ENCODE results near the gene PDE4D.

The PDE4D gene

DNA sequence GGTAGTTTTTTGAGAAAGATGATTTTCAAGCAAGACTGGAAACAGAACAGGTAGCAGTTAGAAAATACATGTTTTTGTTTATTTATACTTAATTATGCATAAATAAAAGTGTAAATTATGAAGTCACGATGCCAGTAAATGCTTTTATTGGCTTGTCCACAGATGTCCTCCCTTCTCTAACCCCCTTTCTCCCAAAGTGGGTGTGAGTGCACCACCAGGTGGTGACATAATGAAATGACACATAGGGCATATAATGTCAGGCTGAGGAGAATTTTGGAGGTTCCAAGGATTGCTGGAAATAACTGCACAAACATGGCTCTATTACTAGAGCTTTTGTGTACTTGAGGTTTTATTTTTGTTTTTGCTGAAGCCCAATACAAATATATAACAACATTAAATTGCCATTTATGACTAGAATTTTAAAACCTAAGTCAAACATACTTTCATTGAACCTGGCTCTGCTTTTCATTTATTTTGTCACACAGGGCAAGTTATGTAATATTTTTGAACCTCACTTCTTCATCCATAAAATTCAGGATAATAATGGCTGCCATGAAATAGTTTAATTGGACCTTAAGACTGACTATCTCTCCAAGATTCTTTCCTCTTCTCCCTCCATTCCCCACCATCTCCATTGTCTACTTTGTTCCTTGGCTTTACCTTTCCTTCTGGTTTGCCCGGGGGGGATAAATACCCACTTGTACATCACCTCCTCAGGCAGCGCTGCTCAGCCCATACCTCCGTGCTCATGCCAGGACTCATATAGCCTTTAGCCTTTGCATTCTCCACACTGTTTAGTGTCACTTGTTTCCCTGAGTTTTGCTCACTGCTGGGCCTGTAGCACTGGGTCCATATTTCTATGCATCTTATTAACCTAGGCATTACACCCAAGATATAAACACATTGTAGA is 168.8 kb downstream of the PDE4D start:
- no peak overlapping the region for H4K8ac ChIP-seq (ENCODE audit: low read depth, low read length)
- H4K91ac ChIP-seq (ENCODE audit: low read depth, low read length, poor library complexity) = no peak overlapping the region
- no peaks in the 10 kb centered on the region for H3K27me3 ChIP-seq (ENCODE audit: control insufficient read depth in 3 of 3, insufficient read depth in 3 of 3, low read depth in 1 of 3, low read length in 3 of 3)
- no peak overlapping the region for H2AFZ ChIP-seq (ENCODE audit: low read length)
- H2BK12ac ChIP-seq (ENCODE audit: low read length) = no peak overlapping the region
- H3K4me3 ChIP-seq (ENCODE audit: low read length in 2 of 2) = no peak overlapping the region
- no peak overlapping the region for H2BK5ac ChIP-seq (ENCODE audit: low read length)
- WGBS, 2 donors (ENCODE audit: extremely low coverage in 2 of 2, insufficient read length in 2 of 2, insufficient replicate concordance in 1 of 2) = no CpG with 5 or more reads among the region's 4 CpGs
- peak; percentile 33 for DNase-seq (ENCODE audit: low spot score)
- no peaks in the 10 kb centered on the region for H3K79me1 ChIP-seq (ENCODE audit: low read depth, low read length)
- H3K27ac ChIP-seq (replicated peaks; ENCODE audit: low read length) = no peak overlapping the region
- H3K4me1 ChIP-seq (ENCODE audit: control insufficient read depth in 2 of 2, insufficient read depth in 1 of 2, low read depth in 1 of 2, low read length in 2 of 2) = no peaks in the 10 kb centered on the region
- H2AK5ac ChIP-seq (ENCODE audit: low read depth, low read length) = no peak overlapping the region
- no peak overlapping the region for H3K18ac ChIP-seq (ENCODE audit: low read length)
- no peak overlapping the region for H3K23ac ChIP-seq (ENCODE audit: low read depth, low read length, poor library complexity)
- H3K9ac ChIP-seq (ENCODE audit: low read depth, low read length, poor library complexity) = no peak overlapping the region
- no peak overlapping the region for H2BK15ac ChIP-seq (ENCODE audit: low read length)
- H3K9me3 ChIP-seq (replicated peaks in 1 of 2; ENCODE audit: control insufficient read depth in 2 of 2, insufficient read depth in 1 of 2, low read depth in 1 of 2, low read length in 2 of 2) = no peaks in the 10 kb centered on the region
- H2BK120ac ChIP-seq (ENCODE audit: low read depth, low read length) = no peak overlapping the region
- H3K36me3 ChIP-seq (replicated peaks in 1 of 2; ENCODE audit: control insufficient read depth in 2 of 2, insufficient read depth in 2 of 2, low read length in 2 of 2) = no peaks in the 10 kb centered on the region
- no peak overlapping the region for H3K4me2 ChIP-seq (ENCODE audit: insufficient read depth, low read length, poor library complexity, severe bottlenecking)
- H3K4ac ChIP-seq (ENCODE audit: low read length) = no peak overlapping the region
- no peak overlapping the region for H3K14ac ChIP-seq (ENCODE audit: low read length)

DNA sequence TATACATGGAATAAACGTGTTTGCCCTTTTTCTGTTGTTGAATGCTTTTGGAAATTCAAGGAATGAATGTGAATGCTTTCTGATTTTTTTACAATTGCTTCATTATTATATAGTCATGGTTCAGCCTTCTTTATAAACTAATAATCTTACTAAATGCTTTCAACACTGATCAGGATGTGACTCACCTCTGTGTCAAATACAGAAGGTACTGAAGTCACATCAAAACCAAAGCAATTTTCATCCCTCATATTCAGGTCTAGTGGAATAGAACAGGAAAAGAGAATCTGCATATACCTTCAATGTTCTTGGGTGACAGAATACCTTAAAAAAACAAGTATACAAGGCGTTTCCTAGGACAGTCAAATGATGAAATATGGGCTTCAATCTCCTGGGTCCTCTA is 170.7 kb downstream of the PDE4D start:
- Histone ChIP-seq H3K9me3 (replicated peaks in 1 of 2; ENCODE audit: control insufficient read depth in 2 of 2, insufficient read depth in 1 of 2, low read depth in 1 of 2, low read length in 2 of 2) (no peaks in the 10 kb centered on the region), H4K91ac (ENCODE audit: low read depth, low read length, poor library complexity) (no peak overlapping the region), H2BK15ac (ENCODE audit: low read length) (no peak overlapping the region), H3K4me3 (ENCODE audit: low read length in 2 of 2) (no peak overlapping the region), H3K36me3 (replicated peaks in 1 of 2; ENCODE audit: control insufficient read depth in 2 of 2, insufficient read depth in 2 of 2, low read length in 2 of 2) (no peaks in the 10 kb centered on the region), H2AFZ (ENCODE audit: low read length) (no peak overlapping the region), H3K27me3 (ENCODE audit: control insufficient read depth in 3 of 3, insufficient read depth in 3 of 3, low read depth in 1 of 3, low read length in 3 of 3) (no peaks in the 10 kb centered on the region), H2BK5ac (ENCODE audit: low read length) (no peak overlapping the region), H4K8ac (ENCODE audit: low read depth, low read length) (no peak overlapping the region), H3K18ac (ENCODE audit: low read length) (no peak overlapping the region), H3K79me1 (ENCODE audit: low read depth, low read length) (no peaks in the 10 kb centered on the region), H3K23ac (ENCODE audit: low read depth, low read length, poor library complexity) (no peak overlapping the region), H3K4ac (ENCODE audit: low read length) (no peak overlapping the region), H3K9ac (ENCODE audit: low read depth, low read length, poor library complexity) (no peak overlapping the region), H3K4me1 (ENCODE audit: control insufficient read depth in 2 of 2, insufficient read depth in 1 of 2, low read depth in 1 of 2, low read length in 2 of 2) (no peaks in the 10 kb centered on the region), H3K14ac (ENCODE audit: low read length) (no peak overlapping the region), H3K4me2 (ENCODE audit: insufficient read depth, low read length, poor library complexity, severe bottlenecking) (no peak overlapping the region), H2BK120ac (ENCODE audit: low read depth, low read length) (no peak overlapping the region), H2BK12ac (ENCODE audit: low read length) (no peak overlapping the region), H3K27ac (replicated peaks; ENCODE audit: low read length) (no peak overlapping the region), H2AK5ac (ENCODE audit: low read depth, low read length) (no peak overlapping the region)
- no peak for DNase-seq (ENCODE audit: low spot score)
- WGBS, 2 donors (ENCODE audit: extremely low coverage in 2 of 2, insufficient read length in 2 of 2, insufficient replicate concordance in 1 of 2) = no CpG with 5 or more reads among the region's 2 CpGs

GRCh38 chr5:59721741-59722140 is 171.8 kb downstream of the PDE4D start:
- Histone ChIP-seq H2BK15ac (ENCODE audit: low read length) (no peak overlapping the region), H3K27ac (replicated peaks; ENCODE audit: low read length) (no peak overlapping the region), H2BK12ac (ENCODE audit: low read length) (no peak overlapping the region), H3K36me3 (replicated peaks in 1 of 2; ENCODE audit: control insufficient read depth in 2 of 2, insufficient read depth in 2 of 2, low read length in 2 of 2) (no peaks in the 10 kb centered on the region), H2AK5ac (ENCODE audit: low read depth, low read length) (no peak overlapping the region), H3K27me3 (ENCODE audit: control insufficient read depth in 3 of 3, insufficient read depth in 3 of 3, low read depth in 1 of 3, low read length in 3 of 3) (peaks cover 0 to 2% (median 0%) of the 10 kb centered on the region in 3 experiments), H3K14ac (ENCODE audit: low read length) (no peak overlapping the region), H3K4me2 (ENCODE audit: insufficient read depth, low read length, poor library complexity, severe bottlenecking) (no peak overlapping the region), H3K23ac (ENCODE audit: low read depth, low read length, poor library complexity) (no peak overlapping the region), H3K79me1 (ENCODE audit: low read depth, low read length) (no peaks in the 10 kb centered on the region), H4K8ac (ENCODE audit: low read depth, low read length) (no peak overlapping the region), H3K4ac (ENCODE audit: low read length) (no peak overlapping the region), H3K4me1 (ENCODE audit: control insufficient read depth in 2 of 2, insufficient read depth in 1 of 2, low read depth in 1 of 2, low read length in 2 of 2) (no peaks in the 10 kb centered on the region), H2BK5ac (ENCODE audit: low read length) (no peak overlapping the region), H2BK120ac (ENCODE audit: low read depth, low read length) (no peak overlapping the region), H3K18ac (ENCODE audit: low read length) (no peak overlapping the region), H3K9me3 (replicated peaks in 1 of 2; ENCODE audit: control insufficient read depth in 2 of 2, insufficient read depth in 1 of 2, low read depth in 1 of 2, low read length in 2 of 2) (no peaks in the 10 kb centered on the region), H3K9ac (ENCODE audit: low read depth, low read length, poor library complexity) (no peak overlapping the region), H4K91ac (ENCODE audit: low read depth, low read length, poor library complexity) (no peak overlapping the region), H2AFZ (ENCODE audit: low read length) (no peak overlapping the region), H3K4me3 (ENCODE audit: low read length in 2 of 2) (no peak overlapping the region)
- DNase-seq (ENCODE audit: low spot score) = no peak
- WGBS, 2 donors (ENCODE audit: extremely low coverage in 2 of 2, insufficient read length in 2 of 2, insufficient replicate concordance in 1 of 2) = no CpG with 5 or more reads among the region's 3 CpGs

GRCh38 chr5:59720063-59720462 is 173.5 kb downstream of the PDE4D start:
- Histone ChIP-seq H2BK5ac (ENCODE audit: low read length) (no peak overlapping the region), H4K91ac (ENCODE audit: low read depth, low read length, poor library complexity) (no peak overlapping the region), H3K27ac (replicated peaks; ENCODE audit: low read length) (no peak overlapping the region), H3K14ac (ENCODE audit: low read length) (no peak overlapping the region), H2BK120ac (ENCODE audit: low read depth, low read length) (no peak overlapping the region), H4K8ac (ENCODE audit: low read depth, low read length) (no peak overlapping the region), H3K9ac (ENCODE audit: low read depth, low read length, poor library complexity) (no peak overlapping the region), H3K9me3 (replicated peaks in 1 of 2; ENCODE audit: control insufficient read depth in 2 of 2, insufficient read depth in 1 of 2, low read depth in 1 of 2, low read length in 2 of 2) (peaks cover 0 to 4% of the 10 kb centered on the region in 2 donors), H3K4me2 (ENCODE audit: insufficient read depth, low read length, poor library complexity, severe bottlenecking) (no peak overlapping the region), H3K27me3 (ENCODE audit: control insufficient read depth in 3 of 3, insufficient read depth in 3 of 3, low read depth in 1 of 3, low read length in 3 of 3) (peaks cover 0 to 4% (median 0%) of the 10 kb centered on the region in 3 experiments), H3K4me1 (ENCODE audit: control insufficient read depth in 2 of 2, insufficient read depth in 1 of 2, low read depth in 1 of 2, low read length in 2 of 2) (no peaks in the 10 kb centered on the region), H3K4ac (ENCODE audit: low read length) (no peak overlapping the region), H3K23ac (ENCODE audit: low read depth, low read length, poor library complexity) (no peak overlapping the region), H3K18ac (ENCODE audit: low read length) (no peak overlapping the region), H2AK5ac (ENCODE audit: low read depth, low read length) (no peak overlapping the region), H3K36me3 (replicated peaks in 1 of 2; ENCODE audit: control insufficient read depth in 2 of 2, insufficient read depth in 2 of 2, low read length in 2 of 2) (no peaks in the 10 kb centered on the region), H3K4me3 (ENCODE audit: low read length in 2 of 2) (no peak overlapping the region), H2AFZ (ENCODE audit: low read length) (no peak overlapping the region), H2BK12ac (ENCODE audit: low read length) (no peak overlapping the region), H2BK15ac (ENCODE audit: low read length) (no peak overlapping the region), H3K79me1 (ENCODE audit: low read depth, low read length) (no peaks in the 10 kb centered on the region)
- WGBS, 2 donors (ENCODE audit: extremely low coverage in 2 of 2, insufficient read length in 2 of 2, insufficient replicate concordance in 1 of 2) = no CpG with 5 or more reads among the region's 1 CpG
- no peak for DNase-seq (ENCODE audit: low spot score)
